B cell (primary cell): ENCODE data around the gene KLHL35. TPM values are rescaled to one million over a fixed set of nuclear protein-coding genes. Genes with fewer than 3 reads are reported as not detected.

Experiments
- ATAC-seq: fragments of 200-7000 bp; cut with Tn5 transposase; one replicate; pipeline ENCODE4 v1.10.0; 2021; ENCODE audit warnings: low read depth, mild to moderate bottlenecking, moderate number of reproducible peaks, moderate library complexity
- CTCF ChIA-PET: fragments of 350-600 bp; sonication (Branson Sonifier 250); formaldehyde crosslinking; loops from one replicate; lab custom pipeline; 2021; ENCODE audit warnings: antibody characterized with exemption, inconsistent platforms; lab: Charles Lee
- POLR2A ChIA-PET: fragments of 350-600 bp; sonication (Branson Sonifier 250); formaldehyde crosslinking; loops from one replicate; lab custom pipeline; 2021; ENCODE audit warnings: antibody characterized with exemption; lab: Charles Lee
- DNase-seq: peaks from one replicate; pipeline ENCODE4 v3.0.0; 2013
- H2AFZ ChIP-seq: 2 replicates; pipeline ENCODE4 v1.6.1; 2012; ENCODE audit warnings: mild to moderate bottlenecking, low read depth, low read length; ENCODE audit not compliant: insufficient read depth, poor library complexity, severe bottlenecking
- H3K27ac ChIP-seq, 2 donors: 1 replicate in 1 of 2; 2 replicates in 1 of 2; pipeline ENCODE4 v1.5.1; 2012 to 2013; ENCODE audit warnings: low read length in 2 of 2, mild to moderate bottlenecking in 2 of 2, moderate library complexity in 1 of 2
- H3K27me3 ChIP-seq, 4 experiments: fragments of 200-600 bp in 1 of 4; sonication (generic) in 1 of 4; replicated peaks in 1 of 4; 1 replicate in 2 of 4; 2 replicates in 2 of 4; pipeline versions ENCODE4 v1.6.1 to v1.7.0; 2013 to 2016; ENCODE audit warnings: low read length in 3 of 4, mild to moderate bottlenecking in 2 of 4, mixed read lengths in 1 of 4, moderate library complexity in 1 of 4; ENCODE audit not compliant: insufficient read depth in 4 of 4, control insufficient read depth in 3 of 4; ENCODE audit errors: control extremely low read depth in 1 of 4
- H3K36me3 ChIP-seq, 2 experiments: replicated peaks in 1 of 2; 1 replicate in 1 of 2; 2 replicates in 1 of 2; pipeline versions ENCODE4 v1.6.1 to v1.7.1; 2013; ENCODE audit warnings: low read length in 1 of 2; ENCODE audit not compliant: insufficient read depth in 2 of 2, control insufficient read depth in 1 of 2; ENCODE audit errors: control extremely low read depth in 1 of 2, extremely low read depth in 1 of 2
- H3K4me1 ChIP-seq, 2 donors: fragments of 200-600 bp in 1 of 2; sonication (generic) in 1 of 2; 1 replicate in 1 of 2; 2 replicates in 1 of 2; pipeline versions ENCODE4 v1.5.1 to v1.6.1; 2013 to 2017; ENCODE audit warnings: low read length in 2 of 2; ENCODE audit not compliant: control insufficient read depth in 2 of 2, insufficient read depth in 2 of 2
- H3K4me2 ChIP-seq: replicated peaks from 2 replicates; pipeline ENCODE3; 2012; ENCODE audit warnings: mild to moderate bottlenecking, low read depth, low read length; ENCODE audit not compliant: poor library complexity, severe bottlenecking
- H3K4me3 ChIP-seq, 5 experiments: fragments of 200-600 bp in 1 of 5; sonication (generic) in 1 of 5; 1 replicate in 3 of 5; 2 replicates in 2 of 5; pipeline versions ENCODE4 v1.5.1 to v1.7.0; 2011 to 2016; ENCODE audit warnings: low read length in 4 of 5, mild to moderate bottlenecking in 4 of 5, low read depth in 2 of 5, control low read depth in 1 of 5, moderate library complexity in 1 of 5; ENCODE audit not compliant: insufficient read depth in 1 of 5; ENCODE audit errors: control extremely low read depth in 1 of 5, extremely low read depth in 1 of 5
- H3K79me2 ChIP-seq: fragments of 200-600 bp; sonication (generic); one replicate; pipeline ENCODE4 v1.6.0; 2016; ENCODE audit warnings: low read length; ENCODE audit not compliant: control insufficient read depth, insufficient read depth
- H3K9ac ChIP-seq: fragments of 200-600 bp; sonication (generic); 2 replicates; pipeline ENCODE4 v1.6.1; 2017; ENCODE audit warnings: mild to moderate bottlenecking, low read length, moderate library complexity
- H3K9me3 ChIP-seq, 3 donors: one replicate each; pipeline versions ENCODE4 v1.6.1 to v1.7.1; 2013; ENCODE audit warnings: low read length in 2 of 3; ENCODE audit not compliant: control insufficient read depth in 2 of 3, insufficient read depth in 1 of 3; ENCODE audit errors: control extremely low read depth in 1 of 3
- H4K20me1 ChIP-seq: 2 replicates; pipeline ENCODE4 v1.6.0; 2012; ENCODE audit warnings: mild to moderate bottlenecking, low read length; ENCODE audit not compliant: insufficient read depth, control insufficient read depth, poor library complexity, severe bottlenecking
- H3K27ac Mint-ChIP-seq: one replicate; pipeline ENCODE4 v1.8.0; 2021; ENCODE audit warnings: mixed read lengths
- H3K27me3 Mint-ChIP-seq: one replicate; pipeline ENCODE4 v1.8.0; 2021; ENCODE audit warnings: mixed read lengths
- H3K4me1 Mint-ChIP-seq: one replicate; pipeline ENCODE4 v1.8.0; 2021; ENCODE audit warnings: mixed read lengths
- H3K4me3 Mint-ChIP-seq: one replicate; pipeline ENCODE4 v1.8.0; 2021; ENCODE audit warnings: mixed read lengths
- H3K9me3 Mint-ChIP-seq: one replicate; pipeline ENCODE4 v1.8.0; 2022; ENCODE audit warnings: mixed read lengths; ENCODE audit not compliant: insufficient read depth
- EZH2 ChIP-seq: IDR thresholded peaks from 2 replicates; pipeline ENCODE4 v1.6.1; 2012; ENCODE audit warnings: borderline replicate concordance, low read depth, mild to moderate bottlenecking, moderate library complexity, low read length; ENCODE audit not compliant: insufficient read depth, poor library complexity, severe bottlenecking
- WGBS: methylation state at CpG from one replicate; pipeline ENCODE4 v1.1.5; 2013; ENCODE audit warnings: missing lambda C conversion rate; ENCODE audit not compliant: insufficient coverage; 5-methylcytosine and 5-hydroxymethylcytosine counted together
- intact Hi-C: fragments of 100-400 bp; cut with micrococcal nuclease; formaldehyde crosslinking; loops from one replicate; pipeline ENCODE4 v1.10.0; 2022
- polyA plus RNA-seq: library from polyadenylated mRNA; depleted of rRNA; stranded (reverse); fragments of >200 nt; gene quantifications from 2 replicates; pipeline ENCODE4 v1.2.3, GENCODE V29; 2012
- total RNA-seq, 2 donors: library from RNA; stranded (reverse); fragments of 120-200 nt in 1 of 2; gene quantifications; 1 replicate in 1 of 2; 2 replicates in 1 of 2; pipeline versions ENCODE4 v1.2.3 to v1.2.4, GENCODE V29; 2013 to 2022
- TF ChIP-seq, protein P1 (sequence below): fragments of 200-600 bp; IDR thresholded peaks from one replicate; pipeline ENCODE4 v1.8.0; 2022; ENCODE audit warnings: antibody characterized with exemption, mild to moderate bottlenecking

Gene KLHL35
- total and polyA plus RNA-seq, 2 donors (not counting 1 experiment from before 2014, with no cell fraction given): 0.55 to 0.59 TPM

DNA sequence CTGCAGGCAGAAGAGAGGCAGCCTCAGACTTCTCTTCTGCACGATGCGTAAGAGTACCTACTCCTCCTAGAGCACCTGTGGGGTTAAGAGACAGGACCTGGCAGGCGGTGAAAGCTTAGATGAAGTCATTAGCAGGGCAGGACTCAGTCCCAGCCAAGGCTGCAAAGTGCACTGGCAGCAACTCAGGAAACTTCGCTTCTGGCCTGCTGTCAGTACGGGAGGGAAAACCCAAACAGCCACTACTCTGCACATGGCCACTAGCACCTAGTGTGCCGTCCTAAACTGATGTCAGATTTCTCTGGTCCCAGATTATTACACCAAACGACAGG lies 8.8 kb upstream of the KLHL35 start:
- no peak overlapping the region for H3K9ac ChIP-seq

GRCh38 chr11:75440960-75441803 lies 8.2 kb upstream of the KLHL35 start:
- Histone ChIP-seq H4K20me1 (no peaks in the 10 kb centered on the region), H3K9me3 (no peaks in the 10 kb centered on the region), H3K27me3 (peaks cover 0 to 3% (median 0%) of the 10 kb centered on the region in 4 experiments), H3K4me1 (no peaks in the 10 kb centered on the region), H2AFZ (no peak overlapping the region), H3K9ac (no peak overlapping the region), H3K27ac (no peak overlapping the region), H3K79me2 (no peaks in the 10 kb centered on the region), H3K36me3 (peaks cover 0 to 2% of the 10 kb centered on the region in 2 experiments), H3K4me2 (no peak overlapping the region), H3K4me3 (no peak overlapping the region)
- Mint-ChIP-seq H3K9me3 (no peaks in the 10 kb centered on the region), H3K4me1 (no peaks in the 10 kb centered on the region), H3K27ac (no peak overlapping the region), H3K27me3 (peaks cover 3% of the 10 kb centered on the region), H3K4me3 (no peak overlapping the region)
- ChIA-PET POLR2A (no interaction called here), CTCF (interaction anchor here (1.1 to 7.7 kb wide), 2 partner anchors 11 to 90 kb away, joined by 3 to 284 read pairs; no protein-coding TSS in a partner anchor)
- TF ChIP-seq, protein P1, sequence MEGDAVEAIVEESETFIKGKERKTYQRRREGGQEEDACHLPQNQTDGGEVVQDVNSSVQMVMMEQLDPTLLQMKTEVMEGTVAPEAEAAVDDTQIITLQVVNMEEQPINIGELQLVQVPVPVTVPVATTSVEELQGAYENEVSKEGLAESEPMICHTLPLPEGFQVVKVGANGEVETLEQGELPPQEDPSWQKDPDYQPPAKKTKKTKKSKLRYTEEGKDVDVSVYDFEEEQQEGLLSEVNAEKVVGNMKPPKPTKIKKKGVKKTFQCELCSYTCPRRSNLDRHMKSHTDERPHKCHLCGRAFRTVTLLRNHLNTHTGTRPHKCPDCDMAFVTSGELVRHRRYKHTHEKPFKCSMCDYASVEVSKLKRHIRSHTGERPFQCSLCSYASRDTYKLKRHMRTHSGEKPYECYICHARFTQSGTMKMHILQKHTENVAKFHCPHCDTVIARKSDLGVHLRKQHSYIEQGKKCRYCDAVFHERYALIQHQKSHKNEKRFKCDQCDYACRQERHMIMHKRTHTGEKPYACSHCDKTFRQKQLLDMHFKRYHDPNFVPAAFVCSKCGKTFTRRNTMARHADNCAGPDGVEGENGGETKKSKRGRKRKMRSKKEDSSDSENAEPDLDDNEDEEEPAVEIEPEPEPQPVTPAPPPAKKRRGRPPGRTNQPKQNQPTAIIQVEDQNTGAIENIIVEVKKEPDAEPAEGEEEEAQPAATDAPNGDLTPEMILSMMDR: no peak
- no peak for TF ChIP-seq EZH2
- ATAC-seq (no peak), DNase-seq (no peak)
- WGBS: 96% methylated on average over 23 of the region's 27 CpGs
- intact Hi-C loops: no loop called here

More for the DNA sequence above, 8.8 kb upstream of the KLHL35 start:
- TF ChIP-seq, protein P1: no peak
- no peak for TF ChIP-seq EZH2
- Mint-ChIP-seq H3K4me3 (no peak overlapping the region), H3K9me3 (no peaks in the 10 kb centered on the region), H3K4me1 (no peaks in the 10 kb centered on the region), H3K27ac (no peak overlapping the region), H3K27me3 (peaks cover 3% of the 10 kb centered on the region)
- intact Hi-C loops: no loop called here
- WGBS: 86% methylated on average over 5 of the region's 7 CpGs
- Histone ChIP-seq H3K27ac (no peak overlapping the region), H3K4me2 (no peak overlapping the region), H3K79me2 (no peaks in the 10 kb centered on the region), H3K27me3 (peaks cover 0 to 3% (median 0%) of the 10 kb centered on the region in 4 experiments), H3K4me1 (no peaks in the 10 kb centered on the region), H2AFZ (no peak overlapping the region), H3K9me3 (no peaks in the 10 kb centered on the region), H3K36me3 (peaks cover 0 to 2% of the 10 kb centered on the region in 2 experiments), H3K4me3 (no peak overlapping the region), H4K20me1 (no peaks in the 10 kb centered on the region)
- ATAC-seq (no peak), DNase-seq (no peak)
- CTCF ChIA-PET: interaction anchor here (7.7 kb wide), 1 partner anchor 89 kb away, joined by 284 read pairs; no protein-coding TSS in a partner anchor
- POLR2A ChIA-PET: no interaction called here
